Liver (tissue), 9 donors: ENCODE results near the gene CCDC82. TPM values are rescaled to one million over a fixed set of nuclear protein-coding genes. Genes with fewer than 3 reads are reported as not detected.

Experiments
- DNase-seq: peaks from one replicate; pipeline ENCODE4 v3.0.0-alpha.2; 2017; ENCODE audit warnings: low spot score
- H3K27ac ChIP-seq, 2 donors: one replicate each; pipeline ENCODE4 v1.7.0; 2013; ENCODE audit warnings: inconsistent platforms in 2 of 2, low read length in 2 of 2, control low read depth in 1 of 2, low read depth in 1 of 2, mild to moderate bottlenecking in 1 of 2
- H3K27me3 ChIP-seq, 4 donors: one replicate each; pipeline versions ENCODE4 v1.6.1 to v1.7.0; 2013; ENCODE audit warnings: low read length in 3 of 4, inconsistent platforms in 1 of 4, mild to moderate bottlenecking in 1 of 4, moderate library complexity in 1 of 4; ENCODE audit not compliant: control insufficient read depth in 4 of 4, insufficient read depth in 4 of 4
- H3K36me3 ChIP-seq, 4 donors: one replicate each; pipeline versions ENCODE4 v1.6.1 to v1.7.0; 2013; ENCODE audit warnings: low read length in 3 of 4, mild to moderate bottlenecking in 3 of 4, low read depth in 1 of 4, moderate library complexity in 1 of 4; ENCODE audit not compliant: control insufficient read depth in 4 of 4, insufficient read depth in 3 of 4
- H3K4me1 ChIP-seq, 4 donors: one replicate each; pipeline versions ENCODE4 v1.6.1 to v1.7.0; 2013; ENCODE audit warnings: low read length in 3 of 4, mild to moderate bottlenecking in 3 of 4, moderate library complexity in 1 of 4; ENCODE audit not compliant: control insufficient read depth in 4 of 4, insufficient read depth in 4 of 4
- H3K4me3 ChIP-seq, 3 donors: one replicate each; pipeline versions ENCODE4 v1.6.1 to v1.7.0; 2013; ENCODE audit warnings: low read length in 3 of 3, control low read depth in 1 of 3, low read depth in 1 of 3, mild to moderate bottlenecking in 1 of 3
- H3K9ac ChIP-seq, 2 donors: one replicate each; pipeline ENCODE4 v1.7.0; 2013; ENCODE audit warnings: low read length in 2 of 2, mild to moderate bottlenecking in 2 of 2, moderate library complexity in 2 of 2, control low read depth in 1 of 2, low read depth in 1 of 2
- H3K9me3 ChIP-seq, 4 donors: one replicate each; pipeline versions ENCODE4 v1.6.1 to v1.7.0; 2013; ENCODE audit warnings: low read length in 3 of 4; ENCODE audit not compliant: control insufficient read depth in 4 of 4
- EGR1 ChIP-seq, 2 donors: IDR thresholded peaks; 2 replicates each; pipeline ENCODE4 v1.6.1; 2016 to 2018; ENCODE audit warnings: antibody characterized with exemption in 2 of 2, low read depth in 2 of 2
- FOXA1 ChIP-seq: IDR thresholded peaks from 2 replicates; pipeline ENCODE4 v1.6.1; 2016; ENCODE audit warnings: antibody characterized with exemption
- FOXA2 ChIP-seq: IDR thresholded peaks from 2 replicates; pipeline ENCODE4 v1.6.1; 2016; ENCODE audit warnings: antibody characterized with exemption
- GABPA ChIP-seq, 2 donors: IDR thresholded peaks in 1 of 2; conservative IDR thresholded peaks in 1 of 2; 2 replicates each; pipeline ENCODE4 v1.6.1; 2016; ENCODE audit warnings: antibody characterized with exemption in 2 of 2, mild to moderate bottlenecking in 1 of 2, moderate library complexity in 1 of 2
- HNF4A ChIP-seq, 2 donors: conservative IDR thresholded peaks; 2 replicates each; pipeline ENCODE4 v1.6.1; 2016; ENCODE audit warnings: antibody characterized with exemption in 2 of 2, mild to moderate bottlenecking in 2 of 2
- HNF4G ChIP-seq: IDR thresholded peaks from 2 replicates; pipeline ENCODE4 v1.6.1; 2016; ENCODE audit warnings: antibody characterized with exemption
- JUND ChIP-seq, 2 donors: IDR thresholded peaks; 2 replicates each; pipeline ENCODE4 v1.6.1; 2016; ENCODE audit warnings: antibody characterized with exemption in 2 of 2
- NR2F2 ChIP-seq: IDR thresholded peaks from 2 replicates; pipeline ENCODE4 v1.6.1; 2016; ENCODE audit warnings: antibody characterized with exemption
- RAD21 ChIP-seq, 2 donors: IDR thresholded peaks; 2 replicates each; pipeline ENCODE4 v1.6.1; 2016; ENCODE audit warnings: antibody characterized with exemption in 2 of 2, mild to moderate bottlenecking in 2 of 2
- RXRA ChIP-seq, 2 donors: IDR thresholded peaks; 2 replicates each; pipeline ENCODE4 v1.6.1; 2017 to 2018; ENCODE audit warnings: antibody characterized with exemption in 2 of 2, mild to moderate bottlenecking in 1 of 2
- SP1 ChIP-seq: IDR thresholded peaks from 2 replicates; pipeline ENCODE4 v1.6.1; 2018; ENCODE audit warnings: antibody characterized with exemption, mild to moderate bottlenecking
- TAF1 ChIP-seq: conservative IDR thresholded peaks from 2 replicates; pipeline ENCODE4 v1.6.1; 2016; ENCODE audit warnings: antibody characterized with exemption, mild to moderate bottlenecking
- YY1 ChIP-seq: IDR thresholded peaks from 2 replicates; pipeline ENCODE4 v1.6.1; 2016; ENCODE audit warnings: antibody characterized with exemption, mild to moderate bottlenecking
- WGBS: extraction: QIAGEN DNeasy Blood & Tissue Kit; methylation state at CpG from one replicate; pipeline ENCODE4 v1.1.7; 2013; 5-methylcytosine and 5-hydroxymethylcytosine counted together
- polyA plus RNA-seq, 2 donors: library from polyadenylated mRNA; stranded (reverse) in 1 of 2; unstranded in 1 of 2; fragments of 200-250 nt in 1 of 2; fragments of >200 nt in 1 of 2; fragmentation: Nextera tagmentation in 1 of 2; extraction: Ambion mirVana in 1 of 2; gene quantifications; one replicate each; pipeline versions ENCODE4 v1.2.1 to v1.2.3, GENCODE V29; 2013 to 2015
- total RNA-seq, 2 donors: library from RNA; depleted of rRNA; stranded (reverse); fragments of >200 nt; gene quantifications; one replicate each; pipeline ENCODE4 v1.2.3, GENCODE V29; 2014
- TF ChIP-seq, protein P1 (sequence below): fragments of 150-350 bp; IDR thresholded peaks from 2 replicates; pipeline ENCODE4 v1.5.1; 2017; ENCODE audit warnings: improper control_type of control experiment, low read depth, low read length; ENCODE audit not compliant: missing input control
- TF ChIP-seq, protein P2 (sequence below): IDR thresholded peaks from 2 replicates; pipeline ENCODE4 v1.6.1; 2016; ENCODE audit warnings: antibody characterized with exemption
- TF ChIP-seq, protein P3 (sequence below): IDR thresholded peaks from 2 replicates; pipeline ENCODE4 v1.6.1; 2016; ENCODE audit warnings: antibody characterized with exemption
- TF ChIP-seq, protein P4 (sequence below): IDR thresholded peaks from 2 replicates; pipeline ENCODE4 v1.6.1; 2016; ENCODE audit warnings: antibody characterized with exemption, mild to moderate bottlenecking
- TF ChIP-seq, protein P5 (sequence below): IDR thresholded peaks from 2 replicates; pipeline ENCODE4 v1.6.1; 2016; ENCODE audit warnings: antibody characterized with exemption
- donor health status: healthy.
- donor health status: healthy.
- donor health status: healthy.
- donor health status: healthy.
- donor health status: healthy.

CCDC82 gene
- total and polyA plus RNA-seq, 4 donors = 4.5 to 14.5 (median 11.0) TPM

DNA sequence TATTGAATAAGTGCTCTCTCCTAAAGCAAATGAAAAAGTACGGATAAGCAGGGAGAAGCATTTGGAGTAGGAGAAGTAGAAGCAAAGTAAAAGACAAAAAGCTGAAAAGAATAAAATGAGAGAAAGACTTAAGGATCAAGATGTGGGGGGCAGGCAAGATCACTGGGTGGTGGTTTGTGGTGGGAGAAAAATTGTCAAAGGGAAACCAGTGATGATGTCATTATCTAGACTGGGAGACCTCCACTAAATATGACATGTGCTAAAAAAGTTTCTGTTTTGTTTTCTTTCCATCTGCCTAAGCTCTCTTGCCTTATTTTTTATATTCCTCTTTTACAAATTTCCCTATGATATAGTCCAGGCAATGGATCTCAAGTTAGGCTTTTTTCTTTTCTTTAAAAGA lies 31.9 kb downstream of the CCDC82 start:
- TF ChIP-seq FOXA1 = no peak
- TF ChIP-seq, protein P1, sequence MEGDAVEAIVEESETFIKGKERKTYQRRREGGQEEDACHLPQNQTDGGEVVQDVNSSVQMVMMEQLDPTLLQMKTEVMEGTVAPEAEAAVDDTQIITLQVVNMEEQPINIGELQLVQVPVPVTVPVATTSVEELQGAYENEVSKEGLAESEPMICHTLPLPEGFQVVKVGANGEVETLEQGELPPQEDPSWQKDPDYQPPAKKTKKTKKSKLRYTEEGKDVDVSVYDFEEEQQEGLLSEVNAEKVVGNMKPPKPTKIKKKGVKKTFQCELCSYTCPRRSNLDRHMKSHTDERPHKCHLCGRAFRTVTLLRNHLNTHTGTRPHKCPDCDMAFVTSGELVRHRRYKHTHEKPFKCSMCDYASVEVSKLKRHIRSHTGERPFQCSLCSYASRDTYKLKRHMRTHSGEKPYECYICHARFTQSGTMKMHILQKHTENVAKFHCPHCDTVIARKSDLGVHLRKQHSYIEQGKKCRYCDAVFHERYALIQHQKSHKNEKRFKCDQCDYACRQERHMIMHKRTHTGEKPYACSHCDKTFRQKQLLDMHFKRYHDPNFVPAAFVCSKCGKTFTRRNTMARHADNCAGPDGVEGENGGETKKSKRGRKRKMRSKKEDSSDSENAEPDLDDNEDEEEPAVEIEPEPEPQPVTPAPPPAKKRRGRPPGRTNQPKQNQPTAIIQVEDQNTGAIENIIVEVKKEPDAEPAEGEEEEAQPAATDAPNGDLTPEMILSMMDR = no peak
- TF ChIP-seq RXRA (IDR thresholded peaks at IDR 0.05) = no peak
- TF ChIP-seq, protein P2, sequence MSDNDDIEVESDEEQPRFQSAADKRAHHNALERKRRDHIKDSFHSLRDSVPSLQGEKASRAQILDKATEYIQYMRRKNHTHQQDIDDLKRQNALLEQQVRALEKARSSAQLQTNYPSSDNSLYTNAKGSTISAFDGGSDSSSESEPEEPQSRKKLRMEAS = no peak
- no peak for TF ChIP-seq HNF4G
- no peak for TF ChIP-seq EGR1 (IDR thresholded peaks at IDR 0.05; ENCODE audit: low read depth in 2 of 2)
- TF ChIP-seq RAD21 (IDR thresholded peaks at IDR 0.05) = no peak
- no peak for TF ChIP-seq GABPA (IDR thresholded peaks at IDR 0.05 in 1 of 2, conservative IDR thresholded peaks at IDR 0.05 in 1 of 2)
- TF ChIP-seq HNF4A (conservative IDR thresholded peaks at IDR 0.05) = no peak
- TF ChIP-seq NR2F2 = no peak
- TF ChIP-seq YY1 = no peak
- no peak for TF ChIP-seq FOXA2
- TF ChIP-seq TAF1 = no peak
- TF ChIP-seq SP1 = no peak
- TF ChIP-seq, protein P3, sequence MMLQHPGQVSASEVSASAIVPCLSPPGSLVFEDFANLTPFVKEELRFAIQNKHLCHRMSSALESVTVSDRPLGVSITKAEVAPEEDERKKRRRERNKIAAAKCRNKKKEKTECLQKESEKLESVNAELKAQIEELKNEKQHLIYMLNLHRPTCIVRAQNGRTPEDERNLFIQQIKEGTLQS = no peak
- TF ChIP-seq, protein P4, sequence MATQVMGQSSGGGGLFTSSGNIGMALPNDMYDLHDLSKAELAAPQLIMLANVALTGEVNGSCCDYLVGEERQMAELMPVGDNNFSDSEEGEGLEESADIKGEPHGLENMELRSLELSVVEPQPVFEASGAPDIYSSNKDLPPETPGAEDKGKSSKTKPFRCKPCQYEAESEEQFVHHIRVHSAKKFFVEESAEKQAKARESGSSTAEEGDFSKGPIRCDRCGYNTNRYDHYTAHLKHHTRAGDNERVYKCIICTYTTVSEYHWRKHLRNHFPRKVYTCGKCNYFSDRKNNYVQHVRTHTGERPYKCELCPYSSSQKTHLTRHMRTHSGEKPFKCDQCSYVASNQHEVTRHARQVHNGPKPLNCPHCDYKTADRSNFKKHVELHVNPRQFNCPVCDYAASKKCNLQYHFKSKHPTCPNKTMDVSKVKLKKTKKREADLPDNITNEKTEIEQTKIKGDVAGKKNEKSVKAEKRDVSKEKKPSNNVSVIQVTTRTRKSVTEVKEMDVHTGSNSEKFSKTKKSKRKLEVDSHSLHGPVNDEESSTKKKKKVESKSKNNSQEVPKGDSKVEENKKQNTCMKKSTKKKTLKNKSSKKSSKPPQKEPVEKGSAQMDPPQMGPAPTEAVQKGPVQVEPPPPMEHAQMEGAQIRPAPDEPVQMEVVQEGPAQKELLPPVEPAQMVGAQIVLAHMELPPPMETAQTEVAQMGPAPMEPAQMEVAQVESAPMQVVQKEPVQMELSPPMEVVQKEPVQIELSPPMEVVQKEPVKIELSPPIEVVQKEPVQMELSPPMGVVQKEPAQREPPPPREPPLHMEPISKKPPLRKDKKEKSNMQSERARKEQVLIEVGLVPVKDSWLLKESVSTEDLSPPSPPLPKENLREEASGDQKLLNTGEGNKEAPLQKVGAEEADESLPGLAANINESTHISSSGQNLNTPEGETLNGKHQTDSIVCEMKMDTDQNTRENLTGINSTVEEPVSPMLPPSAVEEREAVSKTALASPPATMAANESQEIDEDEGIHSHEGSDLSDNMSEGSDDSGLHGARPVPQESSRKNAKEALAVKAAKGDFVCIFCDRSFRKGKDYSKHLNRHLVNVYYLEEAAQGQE = no peak
- no peak for TF ChIP-seq JUND (IDR thresholded peaks at IDR 0.05)
- TF ChIP-seq, protein P5, sequence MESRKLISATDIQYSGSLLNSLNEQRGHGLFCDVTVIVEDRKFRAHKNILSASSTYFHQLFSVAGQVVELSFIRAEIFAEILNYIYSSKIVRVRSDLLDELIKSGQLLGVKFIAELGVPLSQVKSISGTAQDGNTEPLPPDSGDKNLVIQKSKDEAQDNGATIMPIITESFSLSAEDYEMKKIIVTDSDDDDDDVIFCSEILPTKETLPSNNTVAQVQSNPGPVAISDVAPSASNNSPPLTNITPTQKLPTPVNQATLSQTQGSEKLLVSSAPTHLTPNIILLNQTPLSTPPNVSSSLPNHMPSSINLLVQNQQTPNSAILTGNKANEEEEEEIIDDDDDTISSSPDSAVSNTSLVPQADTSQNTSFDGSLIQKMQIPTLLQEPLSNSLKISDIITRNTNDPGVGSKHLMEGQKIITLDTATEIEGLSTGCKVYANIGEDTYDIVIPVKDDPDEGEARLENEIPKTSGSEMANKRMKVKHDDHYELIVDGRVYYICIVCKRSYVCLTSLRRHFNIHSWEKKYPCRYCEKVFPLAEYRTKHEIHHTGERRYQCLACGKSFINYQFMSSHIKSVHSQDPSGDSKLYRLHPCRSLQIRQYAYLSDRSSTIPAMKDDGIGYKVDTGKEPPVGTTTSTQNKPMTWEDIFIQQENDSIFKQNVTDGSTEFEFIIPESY = no peak
- no peak overlapping the region for H3K4me3 ChIP-seq
- no peak overlapping the region for H3K9ac ChIP-seq
- peaks cover 7 to 26% (median 16%) of the 10 kb centered on the region in 4 donors for H3K36me3 ChIP-seq
- no peaks in the 10 kb centered on the region for H3K9me3 ChIP-seq
- no peak overlapping the region for H3K27ac ChIP-seq
- no peaks in the 10 kb centered on the region for H3K4me1 ChIP-seq
- H3K27me3 ChIP-seq = no peaks in the 10 kb centered on the region
- no peak for DNase-seq
- WGBS = 94% methylated on average over 1 of the region's 1 CpG
